HUES6 (cell line): ENCODE measurements around the gene DEPDC5.

Source experiments
- H3K27ac ChIP-seq: 2 replicates; pipeline ENCODE4 v1.7.0; 2013; ENCODE audit warnings: low read depth, mild to moderate bottlenecking, low read length, inconsistent platforms
- H3K27me3 ChIP-seq: 2 replicates; pipeline ENCODE4 v1.6.1; 2013; ENCODE audit warnings: low read length; ENCODE audit not compliant: control insufficient read depth, insufficient read depth
- H3K36me3 ChIP-seq: 2 replicates; pipeline ENCODE4 v1.6.1; 2013; ENCODE audit warnings: low read length; ENCODE audit not compliant: control insufficient read depth, insufficient read depth
- H3K4me1 ChIP-seq: 2 replicates; pipeline ENCODE4 v1.6.1; 2013; ENCODE audit warnings: low read length; ENCODE audit not compliant: control insufficient read depth, insufficient read depth
- H3K4me3 ChIP-seq: 2 replicates; pipeline ENCODE4 v1.5.1; 2013; ENCODE audit warnings: low read depth, low read length
- H3K9ac ChIP-seq: one replicate; pipeline ENCODE4 v1.6.1; 2013; ENCODE audit warnings: mild to moderate bottlenecking, low read length
- H3K9me3 ChIP-seq: 2 replicates; pipeline ENCODE4 v1.6.1; 2013; ENCODE audit warnings: low read depth, low read length; ENCODE audit not compliant: control insufficient read depth, insufficient read depth

DEPDC5 gene

GRCh38 chr22:31911565-31912406 is 158.0 kb downstream of the DEPDC5 start:
- no peak overlapping the region for H3K27ac ChIP-seq
- H3K4me3 ChIP-seq, result no peak overlapping the region
- H3K9ac ChIP-seq, result no peak overlapping the region
- peaks cover 7% of the 10 kb centered on the region for H3K36me3 ChIP-seq
- H3K9me3 ChIP-seq, result no peaks in the 10 kb centered on the region
- no peaks in the 10 kb centered on the region for H3K27me3 ChIP-seq
- H3K4me1 ChIP-seq, result no peaks in the 10 kb centered on the region

- Histone ChIP-seq H3K9ac (no peak overlapping the region), H3K36me3 (peaks cover 7% of the 10 kb centered on the region), H3K27ac (no peak overlapping the region), H3K27me3 (no peaks in the 10 kb centered on the region), H3K4me1 (no peaks in the 10 kb centered on the region), H3K9me3 (no peaks in the 10 kb centered on the region), H3K4me3 (no peak overlapping the region)
These were observed 158.6 kb downstream of the DEPDC5 start for GRCh38 chr22:31912407-31912743.

- H3K4me1 ChIP-seq, result no peaks in the 10 kb centered on the region
- no peak overlapping the region for H3K9ac ChIP-seq
- H3K27ac ChIP-seq, result no peak overlapping the region
- H3K9me3 ChIP-seq, result no peaks in the 10 kb centered on the region
- H3K36me3 ChIP-seq, result no peaks in the 10 kb centered on the region
- no peaks in the 10 kb centered on the region for H3K27me3 ChIP-seq
- no peak overlapping the region for H3K4me3 ChIP-seq
These were observed 161.8 kb downstream of the DEPDC5 start for GRCh38 chr22:31915586-31915985.

GRCh38 chr22:31917227-31917921 is 163.6 kb downstream of the DEPDC5 start:
- Histone ChIP-seq H3K27me3 (no peaks in the 10 kb centered on the region), H3K27ac (no peak overlapping the region), H3K9me3 (no peaks in the 10 kb centered on the region), H3K36me3 (no peaks in the 10 kb centered on the region), H3K4me3 (no peak overlapping the region), H3K9ac (no peak overlapping the region), H3K4me1 (no peaks in the 10 kb centered on the region)

- Histone ChIP-seq H3K9me3 (no peaks in the 10 kb centered on the region), H3K4me1 (no peaks in the 10 kb centered on the region), H3K27ac (no peak overlapping the region), H3K9ac (no peak overlapping the region), H3K36me3 (no peaks in the 10 kb centered on the region), H3K27me3 (no peaks in the 10 kb centered on the region), H3K4me3 (no peak overlapping the region)
These were observed 165.9 kb downstream of the DEPDC5 start for GRCh38 chr22:31919730-31920129.

- Histone ChIP-seq H3K9ac (no peak overlapping the region), H3K4me3 (no peak overlapping the region), H3K4me1 (no peaks in the 10 kb centered on the region), H3K9me3 (no peaks in the 10 kb centered on the region), H3K36me3 (no peaks in the 10 kb centered on the region), H3K27ac (no peak overlapping the region), H3K27me3 (no peaks in the 10 kb centered on the region)
These were observed 166.5 kb downstream of the DEPDC5 start for GRCh38 chr22:31920306-31920705.

GRCh38 chr22:31921106-31921505 is 167.3 kb downstream of the DEPDC5 start:
- Histone ChIP-seq H3K9me3 (no peaks in the 10 kb centered on the region), H3K27ac (no peak overlapping the region), H3K36me3 (no peaks in the 10 kb centered on the region), H3K9ac (no peak overlapping the region), H3K27me3 (no peaks in the 10 kb centered on the region), H3K4me3 (no peak overlapping the region), H3K4me1 (no peaks in the 10 kb centered on the region)

GRCh38 chr22:31922534-31922933 is 168.7 kb downstream of the DEPDC5 start:
- no peaks in the 10 kb centered on the region for H3K27me3 ChIP-seq
- H3K27ac ChIP-seq, result no peak overlapping the region
- no peak overlapping the region for H3K9ac ChIP-seq
- H3K4me3 ChIP-seq, result no peak overlapping the region
- no peaks in the 10 kb centered on the region for H3K36me3 ChIP-seq
- H3K9me3 ChIP-seq, result no peaks in the 10 kb centered on the region
- H3K4me1 ChIP-seq, result no peaks in the 10 kb centered on the region

GRCh38 chr22:31923136-31923535 is 169.3 kb downstream of the DEPDC5 start:
- no peaks in the 10 kb centered on the region for H3K4me1 ChIP-seq
- H3K27ac ChIP-seq, result no peak overlapping the region
- no peak overlapping the region for H3K4me3 ChIP-seq
- H3K27me3 ChIP-seq, result no peaks in the 10 kb centered on the region
- no peaks in the 10 kb centered on the region for H3K36me3 ChIP-seq
- no peaks in the 10 kb centered on the region for H3K9me3 ChIP-seq
- H3K9ac ChIP-seq, result no peak overlapping the region

GRCh38 chr22:31923747-31924146 is 169.9 kb downstream of the DEPDC5 start:
- H3K27ac ChIP-seq, result no peak overlapping the region
- no peaks in the 10 kb centered on the region for H3K4me1 ChIP-seq
- no peak overlapping the region for H3K4me3 ChIP-seq

GRCh38 chr22:31925056-31925455 is 171.2 kb downstream of the DEPDC5 start:
- Histone ChIP-seq H3K9me3 (no peaks in the 10 kb centered on the region), H3K36me3 (no peaks in the 10 kb centered on the region), H3K4me3 (no peak overlapping the region), H3K4me1 (no peaks in the 10 kb centered on the region), H3K27ac (no peak overlapping the region), H3K27me3 (no peaks in the 10 kb centered on the region), H3K9ac (no peak overlapping the region)

More at GRCh38 chr22:31923747-31924146, 169.9 kb downstream of the DEPDC5 start:
- no peak overlapping the region for H3K9ac ChIP-seq
- no peaks in the 10 kb centered on the region for H3K27me3 ChIP-seq
- no peaks in the 10 kb centered on the region for H3K9me3 ChIP-seq
- no peaks in the 10 kb centered on the region for H3K36me3 ChIP-seq
